Tibial nerve (tissue), 4 donors: Measurements from ENCODE around the gene RELN. TPM values are rescaled to one million over a fixed set of nuclear protein-coding genes. Genes with fewer than 3 reads are reported as not detected.

Experiments used
- DNase-seq, 2 donors: peaks; one replicate each; pipeline ENCODE4 v3.0.0-alpha.2; 2019; ENCODE audit warnings: low spot score in 2 of 2
- H3K27ac ChIP-seq, 4 donors: fragments of 200-600 bp; sonication (generic) in 3 of 4; one replicate each; pipeline ENCODE4 v1.5.1; 2017 to 2019; ENCODE audit warnings: mild to moderate bottlenecking in 1 of 4
- H3K27me3 ChIP-seq, 2 donors: fragments of 200-600 bp; sonication (generic) in 1 of 2; one replicate each; pipeline versions ENCODE4 v1.5.1 to v1.6.0; 2017 to 2019
- H3K36me3 ChIP-seq, 3 donors: fragments of 200-600 bp; sonication (generic); one replicate each; pipeline ENCODE4 v1.5.1; 2018 to 2019
- H3K4me1 ChIP-seq, 4 donors: fragments of 200-600 bp; sonication (generic) in 3 of 4; one replicate each; pipeline ENCODE4 v1.5.1; 2017 to 2019
- H3K4me3 ChIP-seq, 4 donors: fragments of 200-600 bp; sonication (generic) in 3 of 4; one replicate each; pipeline ENCODE4 v1.5.1; 2017 to 2019; ENCODE audit warnings: mild to moderate bottlenecking in 1 of 4, moderate library complexity in 1 of 4
- H3K9me3 ChIP-seq, 4 donors: fragments of 200-600 bp; sonication (generic) in 3 of 4; one replicate each; pipeline ENCODE4 v1.5.1; 2017 to 2019
- CTCF ChIP-seq, 5 experiments: fragments of 200-600 bp in 3 of 5; fragments of 450-650 bp in 2 of 5; sonication (generic) in 3 of 5; IDR thresholded peaks; one replicate each; pipeline ENCODE4 v1.5.1; 2016 to 2019; ENCODE audit warnings: antibody characterized with exemption in 5 of 5, mild to moderate bottlenecking in 3 of 5, moderate library complexity in 2 of 5
- EP300 ChIP-seq, 2 donors: sonication (generic); formaldehyde crosslinking; IDR thresholded peaks; one replicate each; pipeline ENCODE4 v1.6.1; 2017; ENCODE audit warnings: antibody characterized with exemption in 2 of 2, mild to moderate bottlenecking in 1 of 2
- POLR2A ChIP-seq, 2 donors: fragments of 450-650 bp; IDR thresholded peaks; one replicate each; pipeline ENCODE4 v1.6.1; 2017; ENCODE audit warnings: antibody characterized with exemption in 2 of 2, mild to moderate bottlenecking in 2 of 2, moderate library complexity in 2 of 2
- WGBS, 2 donors: methylation state at CpG; one replicate each; pipeline ENCODE4 v1.1.5; 2018; 5-methylcytosine and 5-hydroxymethylcytosine counted together
- total RNA-seq, 4 donors: library from RNA; depleted of rRNA; stranded (reverse); fragments of >200 nt; gene quantifications; one replicate each; pipeline ENCODE4 v1.1.0, GENCODE V29; 2016

Gene RELN
- total RNA-seq, 4 donors from 2014 or later, result 80.4 to 117 (median 102) TPM

DNA sequence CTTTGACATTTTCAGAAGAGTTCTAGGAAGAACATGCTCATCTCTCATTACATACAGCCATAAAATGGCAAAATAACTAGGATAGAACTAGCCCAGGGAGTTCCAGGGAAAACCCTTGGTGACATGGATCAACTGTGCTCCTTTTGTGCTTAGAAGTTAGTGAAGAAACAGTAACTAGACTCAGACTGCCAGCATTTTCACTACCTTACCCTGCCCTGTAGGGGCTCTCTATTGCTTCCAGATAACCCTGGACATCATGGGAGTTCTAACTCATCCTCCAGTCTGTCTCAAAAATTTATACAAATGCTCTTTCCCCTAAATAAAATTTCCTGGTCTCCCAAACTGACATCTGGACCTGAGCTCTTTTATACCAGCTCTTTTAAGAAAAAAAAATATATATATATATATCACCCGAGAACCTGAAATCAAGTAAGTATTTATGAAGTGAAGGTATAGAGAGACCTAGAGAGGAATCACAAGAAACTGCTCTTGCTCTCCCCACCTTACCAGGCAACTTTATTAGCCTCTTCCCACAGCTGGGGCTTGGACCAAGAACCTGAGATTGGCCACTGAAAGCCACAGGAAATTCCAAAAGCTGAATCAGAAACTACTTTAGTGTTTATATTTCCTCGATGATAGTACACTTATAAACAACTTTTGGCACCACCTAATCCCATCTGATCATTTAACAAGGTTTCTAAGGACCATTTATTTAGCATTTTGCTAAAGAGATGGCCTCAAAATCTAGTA, 101.4 kb downstream of the RELN start:
- H3K27ac ChIP-seq, result peak overlapping the region in 2 of 4 donors; percentile 38 to 53
- no peaks in the 10 kb centered on the region for H3K36me3 ChIP-seq
- TF ChIP-seq EP300 (IDR thresholded peaks at IDR 0.05) (no peak), POLR2A (IDR thresholded peaks at IDR 0.05) (no peak)
- no peak overlapping the region for H3K4me3 ChIP-seq
- H3K4me1 ChIP-seq, result peaks cover 0 to 12% (median 0%) of the 10 kb centered on the region in 4 donors
- peaks cover 0 to 5% (median 0%) of the 10 kb centered on the region in 4 donors for H3K9me3 ChIP-seq
- WGBS, 2 donors, result 69 to 73% methylated on average over 2 of the region's 2 CpGs
- DNase-seq, result no peak
- no peaks in the 10 kb centered on the region for H3K27me3 ChIP-seq

DNA sequence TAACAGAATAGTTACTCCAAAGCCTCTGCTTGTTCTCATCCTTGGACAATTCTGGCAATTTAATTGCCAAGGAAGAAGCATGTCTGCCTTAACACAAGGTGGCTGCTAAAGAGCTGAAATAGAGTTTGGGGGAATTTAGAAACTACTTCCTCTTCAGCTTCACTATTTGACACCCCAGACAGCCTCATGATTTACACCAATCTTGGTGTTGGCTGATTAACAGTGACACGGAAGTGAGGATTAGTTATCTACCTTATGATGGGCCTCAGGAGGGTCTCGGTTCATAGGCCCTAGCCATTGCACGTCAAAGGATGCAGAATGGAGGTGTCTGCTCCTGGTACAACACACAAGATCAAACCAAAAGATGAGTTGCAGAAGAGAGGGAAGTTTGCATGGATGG, 102.4 kb downstream of the RELN start:
- H3K4me1 ChIP-seq, result peaks cover 0 to 8% (median 0%) of the 10 kb centered on the region in 4 donors
- H3K27ac ChIP-seq, result peak overlapping the region in 1 of 4 donors; percentile 33
- H3K36me3 ChIP-seq, result no peaks in the 10 kb centered on the region
- no peaks in the 10 kb centered on the region for H3K27me3 ChIP-seq
- peaks cover 0 to 5% (median 0%) of the 10 kb centered on the region in 4 donors for H3K9me3 ChIP-seq
- WGBS, 2 donors, result 72 to 77% methylated on average over 3 of the region's 3 CpGs
- no peak for DNase-seq
- TF ChIP-seq EP300 (IDR thresholded peaks at IDR 0.05) (no peak), CTCF (IDR thresholded peaks at IDR 0.05) (no peak), POLR2A (IDR thresholded peaks at IDR 0.05) (no peak)
- no peak overlapping the region for H3K4me3 ChIP-seq

DNA sequence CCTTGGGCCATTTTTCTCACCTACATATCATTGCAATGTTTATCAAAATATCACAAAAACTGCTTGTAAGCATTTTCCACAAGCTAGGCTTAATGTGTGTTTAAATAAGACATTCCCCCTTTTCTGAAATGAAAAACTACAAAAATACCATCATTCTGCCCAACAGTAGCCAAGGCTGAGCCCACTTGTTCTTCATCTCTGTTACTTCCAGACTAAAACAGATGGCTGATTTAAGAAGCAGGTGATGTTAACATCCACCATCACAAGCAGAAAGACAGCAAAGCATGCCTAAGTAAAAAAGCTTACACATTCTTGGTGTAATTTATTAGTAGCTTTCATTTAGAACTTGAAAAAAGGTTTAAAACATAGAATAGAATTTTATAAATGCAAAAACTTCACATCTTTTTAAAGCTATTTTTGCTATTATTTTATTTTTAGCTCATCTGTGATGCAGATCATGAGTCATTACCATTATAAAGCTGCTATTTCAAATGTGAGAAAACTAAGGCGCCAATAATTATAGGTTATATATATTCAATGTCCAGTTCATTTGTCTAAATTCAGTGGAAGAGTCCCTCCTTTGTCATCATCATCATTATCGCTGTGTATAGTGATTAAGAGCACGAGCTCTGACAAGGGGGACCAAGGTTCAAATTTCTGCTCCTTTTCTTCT, 109.4 kb downstream of the RELN start:
- Histone ChIP-seq H3K9me3 (peaks cover 0 to 4% (median 0%) of the 10 kb centered on the region in 4 donors), H3K27me3 (no peaks in the 10 kb centered on the region), H3K4me1 (peaks cover 0 to 8% (median 1%) of the 10 kb centered on the region in 4 donors), H3K36me3 (no peaks in the 10 kb centered on the region), H3K4me3 (no peak overlapping the region), H3K27ac (no peak overlapping the region)
- TF ChIP-seq EP300 (IDR thresholded peaks at IDR 0.05), result no peak
- TF ChIP-seq POLR2A (IDR thresholded peaks at IDR 0.05), result no peak
- TF ChIP-seq CTCF (IDR thresholded peaks at IDR 0.05), result no peak
- WGBS, 2 donors, result 82 to 91% methylated on average over 3 of the region's 3 CpGs
- DNase-seq, result no peak

- Histone ChIP-seq H3K4me3 (no peak overlapping the region), H3K36me3 (no peaks in the 10 kb centered on the region), H3K4me1 (peaks cover 0 to 8% (median 1%) of the 10 kb centered on the region in 4 donors), H3K27ac (no peak overlapping the region), H3K27me3 (no peaks in the 10 kb centered on the region), H3K9me3 (no peaks in the 10 kb centered on the region)
- 70% methylated on average over 1 of the region's 1 CpG for WGBS, 2 donors
- no peak for DNase-seq
- TF ChIP-seq CTCF (IDR thresholded peaks at IDR 0.05), result no peak
- TF ChIP-seq EP300 (IDR thresholded peaks at IDR 0.05), result no peak
- no peak for TF ChIP-seq POLR2A (IDR thresholded peaks at IDR 0.05)
These were observed 110.0 kb downstream of the RELN start for GRCh38 chr7:103879411-103879810.

- 85 to 96% methylated on average over 3 of the region's 3 CpGs for WGBS, 2 donors
- no peak for DNase-seq
These were observed 111.9 kb downstream of the RELN start for GRCh38 chr7:103877565-103877964.

More at GRCh38 chr7:103877565-103877964, 111.9 kb downstream of the RELN start:
- Histone ChIP-seq H3K27ac (no peak overlapping the region), H3K27me3 (no peaks in the 10 kb centered on the region), H3K36me3 (no peaks in the 10 kb centered on the region), H3K4me3 (no peak overlapping the region), H3K4me1 (peaks cover 0 to 8% (median 1%) of the 10 kb centered on the region in 4 donors), H3K9me3 (no peaks in the 10 kb centered on the region)
- TF ChIP-seq POLR2A (IDR thresholded peaks at IDR 0.05) (no peak), CTCF (IDR thresholded peaks at IDR 0.05) (no peak), EP300 (IDR thresholded peaks at IDR 0.05) (no peak)
